Natural killer cell treated with Interleukin-12 subunit alpha and Interleukin-12 subunit beta and Interleukin-15 and Interleukin-18, amount 100 ng/mL, for 72 hours (primary cell): ENCODE data around the gene VWF. TPM values are rescaled to one million over a fixed set of nuclear protein-coding genes. Genes with fewer than 3 reads are reported as not detected.
"Not testable (repeated sequence)": the region's sequence is repeated elsewhere in the genome, so short reads cannot be mapped to it uniquely, and the experiment has no call there.

Experiments
- ATAC-seq, 2 donors: fragments of 150-1000 bp; cut with Tn5 transposase in 1 of 2; sonication (Bioruptor Pico), chemical (Tn5 transposase) in 1 of 2; 2 replicates each; pipeline ENCODE4 v1.10.0; 2021
- DNase-seq: peaks from one replicate; pipeline ENCODE4 v3.0.0; 2022; ENCODE audit warnings: low spot score
- H3K27ac Mint-ChIP-seq, 2 donors: 1 replicate in 1 of 2; 2 replicates in 1 of 2; pipeline ENCODE4 v1.8.0; 2022; ENCODE audit warnings: mixed read lengths in 2 of 2, mild to moderate bottlenecking in 1 of 2, moderate library complexity in 1 of 2
- H3K27me3 Mint-ChIP-seq, 2 donors: 1 replicate in 1 of 2; 2 replicates in 1 of 2; pipeline ENCODE4 v1.8.0; 2022; ENCODE audit warnings: mixed read lengths in 2 of 2
- H3K36me3 Mint-ChIP-seq: one replicate; pipeline ENCODE4 v1.8.0; 2022; ENCODE audit warnings: mixed read lengths
- H3K4me1 Mint-ChIP-seq, 2 donors: 1 replicate in 1 of 2; 2 replicates in 1 of 2; pipeline ENCODE4 v1.8.0; 2022; ENCODE audit warnings: low read depth in 2 of 2, mixed read lengths in 2 of 2, mild to moderate bottlenecking in 1 of 2
- H3K4me3 Mint-ChIP-seq: one replicate; pipeline ENCODE4 v1.8.0; 2022; ENCODE audit warnings: mixed read lengths
- H3K9me3 Mint-ChIP-seq: 2 replicates; pipeline ENCODE4 v1.8.0; 2022; ENCODE audit warnings: mixed read lengths
- total RNA-seq, 2 donors: library from RNA; stranded (reverse); gene quantifications; one replicate each; pipeline ENCODE4 v1.2.3, GENCODE V29; 2022

VWF gene
- total RNA-seq, 2 donors from 2014 or later: not detected

- not testable (repeated sequence) for H3K4me1 Mint-ChIP-seq, H3K27ac Mint-ChIP-seq, H3K9me3 Mint-ChIP-seq, H3K4me3 Mint-ChIP-seq, H3K36me3 Mint-ChIP-seq, ATAC-seq, DNase-seq
- H3K27me3 Mint-ChIP-seq: peaks cover 24 to 38% of the 10 kb centered on the region in 2 donors
Observed at GRCh38 chr12:6010631-6011350, 113.7 kb downstream of the VWF start.

DNA sequence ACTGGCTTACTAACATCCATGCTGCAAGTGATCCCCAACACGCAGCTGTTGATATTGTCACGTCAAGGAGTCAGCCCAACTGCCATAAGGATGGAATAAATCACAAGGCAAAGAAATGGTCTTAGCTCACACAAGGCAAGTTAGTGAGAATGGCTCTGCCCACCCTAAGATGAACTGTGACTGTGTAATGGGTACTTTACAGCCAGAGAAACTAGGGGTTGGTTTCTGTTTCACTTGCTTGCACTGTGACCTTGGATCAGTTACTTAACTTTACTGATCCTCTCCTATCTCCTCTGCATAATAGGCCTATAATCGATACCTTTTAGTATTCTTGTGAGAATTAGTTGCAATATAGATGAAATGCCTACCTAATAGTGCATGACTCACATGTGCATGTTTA is 127.2 kb downstream of the VWF start:
- no peak for ATAC-seq
- H3K4me3 Mint-ChIP-seq: no peak overlapping the region
- no peaks in the 10 kb centered on the region for H3K36me3 Mint-ChIP-seq
- H3K27ac Mint-ChIP-seq: no peak overlapping the region
- DNase-seq: no peak
- H3K4me1 Mint-ChIP-seq: no peaks in the 10 kb centered on the region
- no peaks in the 10 kb centered on the region for H3K9me3 Mint-ChIP-seq
- H3K27me3 Mint-ChIP-seq: peaks cover 18 to 41% of the 10 kb centered on the region in 2 donors

- no peaks in the 10 kb centered on the region for H3K36me3 Mint-ChIP-seq
- DNase-seq (no peak), ATAC-seq (no peak)
- no peaks in the 10 kb centered on the region for H3K4me1 Mint-ChIP-seq
- peaks cover 15 to 37% of the 10 kb centered on the region in 2 donors for H3K27me3 Mint-ChIP-seq
- H3K9me3 Mint-ChIP-seq: no peaks in the 10 kb centered on the region
- H3K4me3 Mint-ChIP-seq: no peak overlapping the region
- H3K27ac Mint-ChIP-seq: no peak overlapping the region
Observed at GRCh38 chr12:5996459-5996858, 128.0 kb downstream of the VWF start.

- H3K36me3 Mint-ChIP-seq: no peaks in the 10 kb centered on the region
- no peak for ATAC-seq
- H3K4me1 Mint-ChIP-seq: peaks cover 0 to 2% of the 10 kb centered on the region in 2 donors
- H3K27me3 Mint-ChIP-seq: peaks cover 2 to 8% of the 10 kb centered on the region in 2 donors
- H3K9me3 Mint-ChIP-seq: no peaks in the 10 kb centered on the region
- no peak overlapping the region for H3K27ac Mint-ChIP-seq
- no peak overlapping the region for H3K4me3 Mint-ChIP-seq
- no peak for DNase-seq
Observed at GRCh38 chr12:5989621-5990020, 134.8 kb downstream of the VWF start.

DNA sequence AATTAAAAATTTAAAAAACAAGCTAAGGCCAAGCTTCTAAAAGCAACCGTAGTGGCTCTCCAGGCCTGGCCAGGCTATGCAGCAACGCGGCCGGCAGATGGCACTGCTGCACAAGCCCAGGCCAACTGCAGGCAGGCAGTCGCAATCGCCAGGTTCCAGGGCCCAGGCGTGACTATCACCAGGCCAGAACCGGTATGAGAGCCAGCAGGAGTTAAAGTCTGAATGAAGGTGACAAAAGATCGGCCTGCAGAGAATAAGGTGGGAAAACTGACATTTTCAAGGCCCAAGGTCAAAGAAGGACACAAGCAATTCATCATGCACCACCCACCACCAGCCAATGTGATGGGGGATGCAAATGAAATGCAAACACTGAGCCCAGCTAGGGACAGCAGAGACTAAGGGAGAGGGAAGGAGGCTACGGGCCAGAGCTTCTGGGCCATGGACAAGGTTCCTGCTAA is 135.8 kb downstream of the VWF start:
- H3K4me1 Mint-ChIP-seq: peaks cover 0 to 2% of the 10 kb centered on the region in 2 donors
- DNase-seq (no peak), ATAC-seq (peak; percentile 83 to 85)
- H3K36me3 Mint-ChIP-seq: no peaks in the 10 kb centered on the region
- H3K4me3 Mint-ChIP-seq: no peak overlapping the region
- peaks cover 0 to 2% of the 10 kb centered on the region in 2 donors for H3K27me3 Mint-ChIP-seq
- no peaks in the 10 kb centered on the region for H3K9me3 Mint-ChIP-seq
- no peak overlapping the region for H3K27ac Mint-ChIP-seq

- Mint-ChIP-seq H3K36me3 (no peaks in the 10 kb centered on the region), H3K27ac (no peak overlapping the region), H3K27me3 (peaks cover 0 to 2% of the 10 kb centered on the region in 2 donors), H3K9me3 (no peaks in the 10 kb centered on the region), H3K4me1 (peaks cover 0 to 2% of the 10 kb centered on the region in 2 donors), H3K4me3 (no peak overlapping the region)
- no peak for DNase-seq
- ATAC-seq: no peak
Observed at GRCh38 chr12:5988088-5988487, 136.4 kb downstream of the VWF start.

DNA sequence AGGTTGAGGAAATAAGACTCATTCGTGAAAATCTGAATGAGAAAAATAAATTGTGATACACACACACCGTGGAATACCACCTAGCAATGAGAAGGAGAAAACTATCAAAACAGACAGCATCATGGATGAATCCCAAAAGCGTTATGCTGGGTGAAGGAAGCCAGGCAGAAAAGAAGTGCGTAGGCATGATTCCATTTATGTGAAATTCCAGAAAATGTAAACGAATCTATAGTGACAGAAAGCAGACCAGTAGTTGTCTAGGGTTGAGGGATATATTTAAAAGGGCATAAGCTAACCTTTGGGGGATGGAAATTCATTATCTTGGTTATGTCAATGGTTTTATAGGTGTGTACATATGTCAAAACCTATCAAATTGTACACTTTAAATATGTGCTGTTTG is 136.9 kb downstream of the VWF start:
- no peaks in the 10 kb centered on the region for H3K36me3 Mint-ChIP-seq
- no peak overlapping the region for H3K4me3 Mint-ChIP-seq
- no peaks in the 10 kb centered on the region for H3K9me3 Mint-ChIP-seq
- H3K4me1 Mint-ChIP-seq: peaks cover 0 to 2% of the 10 kb centered on the region in 2 donors
- H3K27ac Mint-ChIP-seq: no peak overlapping the region
- peaks cover 0 to 2% of the 10 kb centered on the region in 2 donors for H3K27me3 Mint-ChIP-seq
- DNase-seq: no peak
- no peak for ATAC-seq

DNA sequence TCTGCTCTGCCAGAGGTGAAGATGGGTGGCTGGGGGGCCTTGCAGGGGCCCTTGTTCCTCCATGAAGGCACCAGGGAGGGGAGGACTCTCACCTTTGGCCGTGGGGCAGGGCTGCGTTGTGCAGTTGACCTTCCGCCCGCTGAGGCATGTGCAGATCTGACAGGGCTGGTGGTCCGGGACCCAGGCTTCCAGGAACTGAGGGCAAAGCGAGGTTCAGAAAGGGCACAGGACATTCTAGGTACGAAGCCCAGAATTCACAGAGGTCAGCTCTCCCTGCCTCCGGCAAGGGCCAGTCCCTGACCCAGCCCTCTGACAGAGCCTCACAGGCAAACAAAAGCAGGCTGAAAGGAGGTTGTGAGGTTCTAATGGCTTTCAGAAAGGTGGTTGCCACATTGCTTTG is 139.0 kb downstream of the VWF start:
- no peak for DNase-seq
- no peaks in the 10 kb centered on the region for H3K36me3 Mint-ChIP-seq
- no peaks in the 10 kb centered on the region for H3K9me3 Mint-ChIP-seq
- H3K27ac Mint-ChIP-seq: no peak overlapping the region
- H3K4me1 Mint-ChIP-seq: peaks cover 0 to 2% of the 10 kb centered on the region in 2 donors
- no peak overlapping the region for H3K4me3 Mint-ChIP-seq
- peaks cover 6 to 8% of the 10 kb centered on the region in 2 donors for H3K27me3 Mint-ChIP-seq
- ATAC-seq: no peak

DNA sequence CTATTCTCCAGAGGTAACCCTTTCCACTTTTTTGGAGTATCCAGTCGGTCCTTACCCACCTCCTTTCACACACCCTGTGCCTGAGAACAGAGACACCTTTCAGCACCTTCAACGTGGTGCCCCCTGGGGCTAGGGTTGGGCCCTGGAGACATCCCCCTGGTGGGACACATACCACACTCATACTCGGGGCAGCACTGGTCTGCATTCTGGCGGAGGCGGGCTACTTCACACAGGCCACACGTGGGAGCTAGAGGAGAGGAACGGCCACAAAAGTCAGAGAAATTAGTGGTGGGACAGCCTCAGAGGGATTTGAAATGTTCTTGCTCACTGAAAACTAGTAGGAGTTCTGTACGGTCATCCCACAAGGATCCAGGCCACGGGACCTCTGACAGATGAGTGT is 139.6 kb downstream of the VWF start:
- no peak for DNase-seq
- Mint-ChIP-seq H3K4me1 (peaks cover 0 to 2% of the 10 kb centered on the region in 2 donors), H3K36me3 (no peaks in the 10 kb centered on the region), H3K27me3 (peaks cover 6 to 8% of the 10 kb centered on the region in 2 donors), H3K27ac (no peak overlapping the region), H3K9me3 (no peaks in the 10 kb centered on the region), H3K4me3 (no peak overlapping the region)
- ATAC-seq: no peak

- no peaks in the 10 kb centered on the region for H3K9me3 Mint-ChIP-seq
- H3K27me3 Mint-ChIP-seq: peaks cover 7 to 10% of the 10 kb centered on the region in 2 donors
- ATAC-seq: no peak
- no peaks in the 10 kb centered on the region for H3K4me1 Mint-ChIP-seq
- no peak overlapping the region for H3K27ac Mint-ChIP-seq
- no peak overlapping the region for H3K4me3 Mint-ChIP-seq
- no peak for DNase-seq
- H3K36me3 Mint-ChIP-seq: no peaks in the 10 kb centered on the region
Observed at GRCh38 chr12:5982106-5982505, 142.4 kb downstream of the VWF start.

GRCh38 chr12:5977556-5977955 is 146.9 kb downstream of the VWF start:
- Mint-ChIP-seq H3K4me3 (no peak overlapping the region), H3K27me3 (peaks cover 23 to 35% of the 10 kb centered on the region in 2 donors), H3K27ac (no peak overlapping the region), H3K36me3 (no peaks in the 10 kb centered on the region), H3K9me3 (no peaks in the 10 kb centered on the region), H3K4me1 (no peaks in the 10 kb centered on the region)
- ATAC-seq: no peak
- no peak for DNase-seq

- no peak overlapping the region for H3K4me3 Mint-ChIP-seq
- no peaks in the 10 kb centered on the region for H3K9me3 Mint-ChIP-seq
- H3K27ac Mint-ChIP-seq: no peak overlapping the region
- no peak for DNase-seq
- H3K27me3 Mint-ChIP-seq: peaks cover 23 to 35% of the 10 kb centered on the region in 2 donors
- H3K4me1 Mint-ChIP-seq: no peaks in the 10 kb centered on the region
- H3K36me3 Mint-ChIP-seq: no peaks in the 10 kb centered on the region
- ATAC-seq: no peak
Observed at GRCh38 chr12:5976711-5977110, 147.8 kb downstream of the VWF start.

DNA sequence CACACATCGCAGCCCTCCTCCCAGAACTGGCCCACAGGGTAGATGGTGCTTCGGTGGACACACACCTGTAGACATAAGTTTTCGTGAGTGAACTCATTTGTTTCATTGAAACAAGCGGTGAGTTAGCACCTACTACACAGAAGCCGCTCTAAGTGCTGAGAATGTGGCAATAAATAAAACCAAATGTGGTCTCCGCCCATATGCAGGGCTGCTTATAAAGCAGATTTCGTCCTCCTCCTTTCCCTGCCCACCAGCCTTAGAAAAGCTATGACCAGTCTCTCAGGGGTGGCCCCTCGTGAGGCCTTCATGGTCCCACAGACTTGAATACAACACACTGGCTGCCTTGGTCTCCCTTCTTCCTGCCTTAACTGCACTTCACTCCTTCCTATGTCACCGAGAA is 148.3 kb downstream of the VWF start:
- no peak for ATAC-seq

DNA sequence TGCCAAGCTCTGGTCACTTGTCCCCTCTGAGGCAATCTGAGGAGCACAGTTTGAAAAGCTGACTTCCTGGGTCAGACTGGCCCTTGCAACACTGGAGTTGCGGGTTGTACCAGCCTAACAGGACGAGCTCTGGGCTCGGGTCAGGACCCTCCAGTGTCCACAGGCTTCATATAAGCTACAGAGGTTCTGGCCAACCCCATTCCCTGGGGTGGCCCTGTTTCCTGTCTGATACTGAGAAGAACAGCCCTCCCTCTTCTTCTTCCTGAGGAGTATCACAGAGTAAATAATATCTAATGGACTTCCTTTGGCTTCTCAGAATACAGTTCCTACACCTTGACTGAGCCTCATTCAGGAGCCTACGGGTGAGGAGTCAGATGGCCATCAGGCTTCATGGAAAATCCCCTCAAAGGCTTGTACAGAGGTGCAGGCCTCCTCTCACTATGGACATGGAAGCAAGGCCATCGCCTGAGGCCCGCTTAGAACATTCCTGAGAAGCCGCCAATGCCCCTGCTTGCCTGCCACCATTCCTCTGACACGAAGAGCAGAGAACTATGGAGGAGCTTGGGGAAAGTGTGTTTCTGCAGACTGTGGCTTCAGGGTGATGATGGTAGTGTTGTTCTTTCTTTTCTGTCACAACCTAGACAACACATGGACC is 150.9 kb downstream of the VWF start:
- peaks cover 20 to 41% of the 10 kb centered on the region in 2 donors for H3K27me3 Mint-ChIP-seq
- H3K4me1 Mint-ChIP-seq: no peaks in the 10 kb centered on the region
- H3K27ac Mint-ChIP-seq: no peak overlapping the region
- no peaks in the 10 kb centered on the region for H3K36me3 Mint-ChIP-seq
- H3K9me3 Mint-ChIP-seq: no peaks in the 10 kb centered on the region
- DNase-seq (no peak), ATAC-seq (no peak)
- no peak overlapping the region for H3K4me3 Mint-ChIP-seq

More for the DNA sequence above, 148.3 kb downstream of the VWF start:
- H3K27me3 Mint-ChIP-seq: peaks cover 21 to 30% of the 10 kb centered on the region in 2 donors
- no peaks in the 10 kb centered on the region for H3K36me3 Mint-ChIP-seq
- H3K4me1 Mint-ChIP-seq: no peaks in the 10 kb centered on the region
- H3K9me3 Mint-ChIP-seq: no peaks in the 10 kb centered on the region
- no peak overlapping the region for H3K4me3 Mint-ChIP-seq
- no peak for DNase-seq
- H3K27ac Mint-ChIP-seq: no peak overlapping the region
